Measurements from ENCODE around the gene CCL8. TPM values are rescaled to one million over a fixed set of nuclear protein-coding genes. Genes with fewer than 3 reads are reported as not detected.

CCL8 gene
- total RNA-seq, 2 donors from 2014 or later = not detected

DNA sequence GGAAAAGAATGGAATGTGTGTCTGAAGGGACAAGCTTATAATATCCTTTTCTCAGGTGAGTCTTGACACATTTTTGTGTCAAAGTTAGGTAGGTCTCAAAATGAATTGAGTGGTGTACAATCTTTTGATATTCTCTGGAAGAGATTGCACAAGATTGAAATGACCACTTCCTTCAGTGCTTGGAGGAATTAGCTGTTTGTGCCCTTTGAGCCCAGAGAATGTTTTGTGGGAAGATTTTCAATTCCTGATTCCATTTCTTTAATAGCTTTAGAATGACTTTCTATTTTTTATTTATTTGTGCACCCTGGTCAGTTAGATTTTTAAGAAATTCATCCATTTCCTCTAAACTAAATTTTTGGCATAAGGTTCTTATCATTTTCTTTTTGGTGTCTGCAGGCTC lies 35.4 kb downstream of the CCL8 start:
- no peak overlapping the region for H3K4me3 ChIP-seq (ENCODE audit: low read length)
- H3K4me3 Mint-ChIP-seq = no peak overlapping the region
- no peaks in the 10 kb centered on the region for H3K4me1 Mint-ChIP-seq
- H3K9me3 Mint-ChIP-seq = peaks cover 10% of the 10 kb centered on the region
- DNase-seq = no peak
- H3K27ac Mint-ChIP-seq = no peak overlapping the region
- H3K27me3 ChIP-seq (ENCODE audit: control insufficient read depth, insufficient read depth, low read length, poor library complexity, severe bottlenecking) = no peaks in the 10 kb centered on the region
- H3K36me3 Mint-ChIP-seq (ENCODE audit: low read depth) = no peaks in the 10 kb centered on the region
- TF ChIP-seq, protein P1, sequence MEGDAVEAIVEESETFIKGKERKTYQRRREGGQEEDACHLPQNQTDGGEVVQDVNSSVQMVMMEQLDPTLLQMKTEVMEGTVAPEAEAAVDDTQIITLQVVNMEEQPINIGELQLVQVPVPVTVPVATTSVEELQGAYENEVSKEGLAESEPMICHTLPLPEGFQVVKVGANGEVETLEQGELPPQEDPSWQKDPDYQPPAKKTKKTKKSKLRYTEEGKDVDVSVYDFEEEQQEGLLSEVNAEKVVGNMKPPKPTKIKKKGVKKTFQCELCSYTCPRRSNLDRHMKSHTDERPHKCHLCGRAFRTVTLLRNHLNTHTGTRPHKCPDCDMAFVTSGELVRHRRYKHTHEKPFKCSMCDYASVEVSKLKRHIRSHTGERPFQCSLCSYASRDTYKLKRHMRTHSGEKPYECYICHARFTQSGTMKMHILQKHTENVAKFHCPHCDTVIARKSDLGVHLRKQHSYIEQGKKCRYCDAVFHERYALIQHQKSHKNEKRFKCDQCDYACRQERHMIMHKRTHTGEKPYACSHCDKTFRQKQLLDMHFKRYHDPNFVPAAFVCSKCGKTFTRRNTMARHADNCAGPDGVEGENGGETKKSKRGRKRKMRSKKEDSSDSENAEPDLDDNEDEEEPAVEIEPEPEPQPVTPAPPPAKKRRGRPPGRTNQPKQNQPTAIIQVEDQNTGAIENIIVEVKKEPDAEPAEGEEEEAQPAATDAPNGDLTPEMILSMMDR (conservative IDR thresholded peaks at IDR 0.05) = no peak
- no peaks in the 10 kb centered on the region for H3K9me3 ChIP-seq (ENCODE audit: control insufficient read depth, low read length)
- no peak overlapping the region for H3K27ac ChIP-seq (ENCODE audit: low read depth, low read length)
- no peak overlapping the region for H3K9ac ChIP-seq (ENCODE audit: extremely low read depth, low read length, poor library complexity, severe bottlenecking)
- H3K4me1 ChIP-seq (ENCODE audit: control insufficient read depth, insufficient read depth, low read length) = no peaks in the 10 kb centered on the region
- H3K36me3 ChIP-seq (ENCODE audit: control insufficient read depth, insufficient read depth, low read length) = no peaks in the 10 kb centered on the region
- H3K27me3 Mint-ChIP-seq (ENCODE audit: insufficient read depth) = peaks cover 9% of the 10 kb centered on the region

GRCh38 chr17:34356194-34356593 lies 37.0 kb downstream of the CCL8 start, which contains the start of gene CCL13:
TSS of gene CCL13 (plus strand) at chr17:34356480. CDS start at chr17:34356527, 47 bp downstream.
- Mint-ChIP-seq H3K4me1 (no peaks in the 10 kb centered on the region), H3K9me3 (peaks cover 10% of the 10 kb centered on the region), H3K27me3 (ENCODE audit: insufficient read depth) (peaks cover 9% of the 10 kb centered on the region), H3K27ac (no peak within 1 kb of the TSS), H3K4me3 (no peak within 1 kb of the TSS), H3K36me3 (ENCODE audit: low read depth) (no peaks in the 10 kb centered on the region)
- no peak for DNase-seq
- WGBS, 2 experiments (ENCODE audit: insufficient coverage in 1 of 2, insufficient read length in 1 of 2) = 97% methylated on average over 5 of the region's 5 CpGs; no CpG with 5 or more reads in 1 of the 2 experiments
- no peak within 1 kb of the TSS for H3K9ac ChIP-seq (ENCODE audit: extremely low read depth, low read length, poor library complexity, severe bottlenecking)
- H3K36me3 ChIP-seq (ENCODE audit: control insufficient read depth, insufficient read depth, low read length) = no peaks in the 10 kb centered on the region
- no peak within 1 kb of the TSS for H3K4me3 ChIP-seq (ENCODE audit: low read length)
- TF ChIP-seq, protein P1 (conservative IDR thresholded peaks at IDR 0.05) = no peak
- no peaks in the 10 kb centered on the region for H3K9me3 ChIP-seq (ENCODE audit: control insufficient read depth, low read length)
- no peaks in the 10 kb centered on the region for H3K4me1 ChIP-seq (ENCODE audit: control insufficient read depth, insufficient read depth, low read length)
- no peak within 1 kb of the TSS for H3K27ac ChIP-seq (ENCODE audit: low read depth, low read length)
- no peaks in the 10 kb centered on the region for H3K27me3 ChIP-seq (ENCODE audit: control insufficient read depth, insufficient read depth, low read length, poor library complexity, severe bottlenecking)

DNA sequence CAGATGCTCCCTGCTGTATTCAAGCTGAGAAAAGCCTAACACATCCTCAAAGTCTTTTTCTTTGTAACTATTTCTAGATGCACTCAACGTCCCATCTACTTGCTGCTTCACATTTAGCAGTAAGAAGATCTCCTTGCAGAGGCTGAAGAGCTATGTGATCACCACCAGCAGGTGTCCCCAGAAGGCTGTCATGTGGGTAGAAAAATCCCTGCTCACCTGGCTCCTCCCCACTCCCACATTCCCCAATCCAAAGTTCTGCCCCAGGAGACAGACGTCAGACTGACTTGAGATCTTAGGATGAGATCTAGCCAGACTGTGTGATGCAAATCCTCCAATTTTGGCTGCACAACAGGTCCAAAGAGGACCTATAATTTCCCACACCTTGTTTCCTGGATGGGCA lies 38.2 kb downstream of the CCL8 start:
- Mint-ChIP-seq H3K36me3 (ENCODE audit: low read depth) (no peaks in the 10 kb centered on the region), H3K9me3 (peaks cover 10% of the 10 kb centered on the region), H3K27me3 (ENCODE audit: insufficient read depth) (peaks cover 12% of the 10 kb centered on the region), H3K4me1 (no peaks in the 10 kb centered on the region), H3K4me3 (no peak overlapping the region), H3K27ac (no peak overlapping the region)
- Histone ChIP-seq H3K4me1 (ENCODE audit: control insufficient read depth, insufficient read depth, low read length) (no peaks in the 10 kb centered on the region), H3K27ac (ENCODE audit: low read depth, low read length) (no peak overlapping the region), H3K9ac (ENCODE audit: extremely low read depth, low read length, poor library complexity, severe bottlenecking) (no peak overlapping the region), H3K36me3 (ENCODE audit: control insufficient read depth, insufficient read depth, low read length) (no peaks in the 10 kb centered on the region), H3K9me3 (ENCODE audit: control insufficient read depth, low read length) (no peaks in the 10 kb centered on the region), H3K27me3 (ENCODE audit: control insufficient read depth, insufficient read depth, low read length, poor library complexity, severe bottlenecking) (no peaks in the 10 kb centered on the region), H3K4me3 (ENCODE audit: low read length) (no peak overlapping the region)
- WGBS, 2 experiments (ENCODE audit: insufficient coverage in 1 of 2, insufficient read length in 1 of 2) = 80 to 84% methylated on average over 2 of the region's 2 CpGs
- TF ChIP-seq, protein P1 (conservative IDR thresholded peaks at IDR 0.05) = peak; percentile 65
- peak; percentile 88 for DNase-seq
